ENCODE data around the gene SMIM44.

The SMIM44 gene

DNA sequence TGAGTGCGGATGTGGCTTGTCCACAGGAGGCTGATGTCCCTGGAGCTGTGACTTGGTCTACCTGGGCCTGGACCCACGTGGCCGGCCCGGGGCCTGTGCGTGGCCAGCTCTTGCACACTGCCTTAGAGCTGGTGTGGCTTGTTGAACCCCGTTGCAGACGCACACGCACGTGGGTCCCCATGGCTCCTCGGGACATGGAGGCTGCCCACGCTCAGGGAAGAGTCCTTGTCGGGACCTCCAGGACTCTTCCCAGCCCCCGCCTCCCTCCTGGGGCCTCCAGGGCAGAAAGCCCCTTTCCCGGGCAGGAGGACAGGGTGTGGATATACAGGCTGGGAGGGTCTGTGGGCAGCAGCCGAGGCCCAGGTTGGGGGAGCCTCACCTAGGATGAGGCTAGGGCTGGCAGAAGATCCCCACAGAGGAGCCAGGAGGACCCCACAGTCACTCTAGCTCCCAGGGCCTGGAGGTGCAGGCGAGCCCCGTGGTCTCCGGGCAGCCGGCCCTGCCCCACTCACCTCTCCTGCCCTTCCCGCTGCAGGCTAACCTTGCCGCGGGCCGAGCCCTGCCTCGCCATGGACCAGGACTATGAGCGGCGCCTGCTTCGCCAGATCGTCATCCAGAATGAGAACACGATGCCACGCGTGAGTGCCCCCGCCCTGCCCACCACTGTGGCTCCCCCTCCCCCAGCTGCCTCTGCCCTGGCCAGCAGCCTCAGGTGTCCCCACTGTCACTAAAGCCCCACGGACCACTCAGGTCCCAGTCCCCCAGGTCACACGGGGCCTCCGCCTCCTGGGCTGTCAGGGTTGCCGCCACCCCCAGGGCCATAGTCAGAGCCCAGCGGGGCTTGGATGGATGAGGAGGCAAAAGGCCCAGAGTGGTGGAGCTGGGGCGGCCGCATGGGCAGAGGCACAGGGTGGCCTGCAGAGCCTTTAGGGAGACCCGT is 39.5 kb upstream of the SMIM44 start:
- TF ChIP-seq, protein P1, sequence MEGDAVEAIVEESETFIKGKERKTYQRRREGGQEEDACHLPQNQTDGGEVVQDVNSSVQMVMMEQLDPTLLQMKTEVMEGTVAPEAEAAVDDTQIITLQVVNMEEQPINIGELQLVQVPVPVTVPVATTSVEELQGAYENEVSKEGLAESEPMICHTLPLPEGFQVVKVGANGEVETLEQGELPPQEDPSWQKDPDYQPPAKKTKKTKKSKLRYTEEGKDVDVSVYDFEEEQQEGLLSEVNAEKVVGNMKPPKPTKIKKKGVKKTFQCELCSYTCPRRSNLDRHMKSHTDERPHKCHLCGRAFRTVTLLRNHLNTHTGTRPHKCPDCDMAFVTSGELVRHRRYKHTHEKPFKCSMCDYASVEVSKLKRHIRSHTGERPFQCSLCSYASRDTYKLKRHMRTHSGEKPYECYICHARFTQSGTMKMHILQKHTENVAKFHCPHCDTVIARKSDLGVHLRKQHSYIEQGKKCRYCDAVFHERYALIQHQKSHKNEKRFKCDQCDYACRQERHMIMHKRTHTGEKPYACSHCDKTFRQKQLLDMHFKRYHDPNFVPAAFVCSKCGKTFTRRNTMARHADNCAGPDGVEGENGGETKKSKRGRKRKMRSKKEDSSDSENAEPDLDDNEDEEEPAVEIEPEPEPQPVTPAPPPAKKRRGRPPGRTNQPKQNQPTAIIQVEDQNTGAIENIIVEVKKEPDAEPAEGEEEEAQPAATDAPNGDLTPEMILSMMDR (IDR thresholded peaks at IDR 0.05; ENCODE audit: control insufficient read depth, insufficient read depth, low read depth, low read length, missing control alignments) = no peak

DNA sequence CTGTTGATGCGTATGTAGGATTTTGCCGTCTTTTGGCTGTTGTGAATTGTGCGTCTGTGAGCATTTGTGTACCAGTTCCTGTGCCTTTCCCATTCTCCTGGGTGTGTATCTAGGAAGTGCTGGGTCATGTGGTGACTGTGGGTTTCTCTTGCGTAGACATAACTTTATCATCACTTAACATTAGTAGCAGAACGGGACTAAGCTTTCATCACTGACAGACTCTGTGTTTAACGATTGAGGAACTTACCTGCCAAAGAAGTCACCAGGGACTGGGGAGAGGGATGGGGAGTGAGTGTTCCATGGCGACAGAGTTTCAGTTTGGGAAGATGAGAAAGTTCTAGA is 37.8 kb upstream of the SMIM44 start:
- TF ChIP-seq, protein P1 (IDR thresholded peaks at IDR 0.05; ENCODE audit: control insufficient read depth, insufficient read depth, low read depth, low read length, missing control alignments) = no peak
- DNase-seq (ENCODE audit: low read depth) = no peak

More for the DNA sequence above, 39.5 kb upstream of the SMIM44 start:
- H3K4me3 ChIP-seq (ENCODE audit: control insufficient read depth, low read depth, low read length) = no peak overlapping the region
- no peak for DNase-seq (ENCODE audit: low read depth)

DNA sequence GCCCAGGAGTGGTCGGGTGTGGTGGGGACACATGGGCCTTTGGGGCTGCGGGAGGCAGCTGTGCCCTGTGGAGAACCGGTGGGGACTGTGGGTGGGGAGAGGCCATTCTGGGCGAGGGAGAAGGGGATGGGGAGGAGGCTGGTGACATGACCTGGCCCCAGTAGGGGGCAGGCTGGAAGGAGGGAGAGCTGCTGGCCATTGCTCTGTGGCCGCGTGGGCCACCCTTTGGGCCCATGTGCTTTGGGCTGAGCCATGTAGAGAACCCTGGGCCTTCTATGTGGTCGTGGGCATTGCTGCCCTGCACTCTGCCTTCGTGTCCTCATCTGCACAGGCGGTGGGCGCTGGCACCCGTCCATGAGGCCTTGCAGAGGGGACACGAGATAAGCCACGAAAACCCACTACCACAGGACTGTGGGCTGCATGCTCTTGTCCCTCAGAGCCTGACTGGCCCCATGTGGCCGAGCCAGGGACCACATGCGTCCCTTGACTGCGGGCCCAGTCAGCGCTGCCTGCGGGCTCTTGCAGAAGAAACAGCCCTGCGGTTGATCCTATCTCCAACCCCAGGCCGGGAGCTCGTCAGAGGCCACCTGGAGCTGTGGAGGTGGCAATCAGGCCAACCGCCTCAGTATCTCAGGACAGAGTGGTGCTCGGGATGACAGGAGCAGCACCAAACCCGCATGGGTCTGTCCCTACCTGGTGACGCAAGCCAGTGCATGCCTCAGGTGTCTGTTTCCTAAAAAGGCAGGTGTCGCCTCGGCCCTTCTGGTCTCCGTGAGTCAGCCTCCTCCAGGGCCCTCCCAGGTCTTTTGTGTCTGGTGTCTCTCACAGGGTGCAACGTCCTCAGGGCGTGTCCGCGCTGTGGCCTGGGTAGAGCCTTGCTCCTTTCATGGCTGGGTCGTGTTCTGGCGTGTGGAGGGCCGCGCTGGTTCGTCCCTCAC is 37.2 kb upstream of the SMIM44 start:
- TF ChIP-seq, protein P1 (IDR thresholded peaks at IDR 0.05; ENCODE audit: control insufficient read depth, insufficient read depth, low read depth, low read length, missing control alignments) = no peak
- H3K4me3 ChIP-seq (ENCODE audit: control insufficient read depth, low read depth, low read length) = no peak overlapping the region
- no peak for DNase-seq (ENCODE audit: low read depth)

More for the DNA sequence above, 37.8 kb upstream of the SMIM44 start:
- H3K4me3 ChIP-seq (ENCODE audit: control insufficient read depth, low read depth, low read length) = no peak overlapping the region

DNA sequence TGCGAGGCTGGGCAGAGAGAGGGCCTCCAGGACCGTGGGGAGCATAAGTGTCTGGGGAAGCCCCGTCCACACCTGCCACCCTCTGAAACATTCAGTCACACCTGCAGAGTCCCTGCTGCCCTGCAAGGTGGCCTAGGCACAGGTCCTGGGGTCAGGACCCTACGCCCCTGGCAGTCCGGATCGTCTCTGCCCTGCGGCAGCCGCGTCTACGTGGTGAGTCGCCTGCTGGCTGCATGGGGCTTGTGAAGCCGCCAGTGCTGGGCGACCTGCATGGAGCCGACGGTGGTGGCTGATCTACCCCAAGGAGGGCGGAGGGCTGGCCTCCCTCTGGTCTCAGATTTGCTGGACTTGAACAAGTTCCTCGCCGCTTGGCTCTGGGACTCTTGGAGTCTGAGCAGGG is 35.9 kb upstream of the SMIM44 start:
- no peak overlapping the region for H3K4me3 ChIP-seq (ENCODE audit: control insufficient read depth, low read depth, low read length)
- no peak for DNase-seq (ENCODE audit: low read depth)
- TF ChIP-seq, protein P1 (IDR thresholded peaks at IDR 0.05; ENCODE audit: control insufficient read depth, insufficient read depth, low read depth, low read length, missing control alignments) = no peak

GRCh38 chr19:3518659-3519058 is 35.4 kb upstream of the SMIM44 start:
- H3K4me3 ChIP-seq (ENCODE audit: control insufficient read depth, low read depth, low read length) = no peak overlapping the region
- DNase-seq (ENCODE audit: low read depth) = no peak
- TF ChIP-seq, protein P1 (IDR thresholded peaks at IDR 0.05; ENCODE audit: control insufficient read depth, insufficient read depth, low read depth, low read length, missing control alignments) = no peak

GRCh38 chr19:3518255-3518654 is 35.0 kb upstream of the SMIM44 start:
- TF ChIP-seq, protein P1 (IDR thresholded peaks at IDR 0.05; ENCODE audit: control insufficient read depth, insufficient read depth, low read depth, low read length, missing control alignments) = no peak
- H3K4me3 ChIP-seq (ENCODE audit: control insufficient read depth, low read depth, low read length) = no peak overlapping the region
- no peak for DNase-seq (ENCODE audit: low read depth)

Data from AG09309 (cell line).